Thyroid gland (tissue), 4 donors: ENCODE measurements around the gene CINP. TPM values are rescaled to one million over a fixed set of nuclear protein-coding genes. Genes with fewer than 3 reads are reported as not detected.
A peak's percentile ranks its signal among the peaks of the same experiment; 100 is the strongest.
"Not testable (repeated sequence)": the region's sequence is repeated elsewhere in the genome, so short reads cannot be mapped to it uniquely, and the experiment has no call there.

ENCODE experiments used
- DNase-seq, 2 donors: peaks; one replicate each; pipeline ENCODE4 v3.0.0-alpha.2; 2019
- H3K27ac ChIP-seq, 3 donors: fragments of 200-600 bp; sonication (generic); 1 replicate in 2 of 3; 2 replicates in 1 of 3; pipeline ENCODE4 v1.5.1; 2016 to 2019; ENCODE audit warnings: mild to moderate bottlenecking in 1 of 3, moderate library complexity in 1 of 3
- H3K27me3 ChIP-seq: fragments of 200-600 bp; sonication (generic); one replicate; pipeline ENCODE4 v1.5.1; 2019
- H3K36me3 ChIP-seq, 2 donors: fragments of 200-600 bp; sonication (generic); one replicate each; pipeline ENCODE4 v1.5.1; 2016 to 2019
- H3K4me1 ChIP-seq, 2 donors: fragments of 200-600 bp; sonication (generic); one replicate each; pipeline ENCODE4 v1.5.1; 2017 to 2019
- H3K4me3 ChIP-seq, 3 donors: fragments of 200-600 bp; sonication (generic); replicated peaks in 1 of 3; 1 replicate in 2 of 3; 2 replicates in 1 of 3; pipeline ENCODE4 v1.5.1; 2016; ENCODE audit warnings: mild to moderate bottlenecking in 1 of 3
- H3K9me3 ChIP-seq: fragments of 200-600 bp; sonication (generic); one replicate; pipeline ENCODE4 v1.5.1; 2017
- POLR2A ChIP-seq, 2 donors: fragments of 450-650 bp; IDR thresholded peaks; one replicate each; pipeline ENCODE4 v1.6.1; 2017; ENCODE audit warnings: antibody characterized with exemption in 2 of 2, mild to moderate bottlenecking in 2 of 2, moderate library complexity in 1 of 2
- WGBS, 2 donors: methylation state at CpG; one replicate each; pipeline ENCODE4 v1.1.5; 2017; 5-methylcytosine and 5-hydroxymethylcytosine counted together
- intact Hi-C: fragments of 100-400 bp; cut with DNase I; formaldehyde crosslinking; loops from one replicate; pipeline ENCODE4 v1.15.1; 2023
- total RNA-seq, 4 donors: library from RNA; depleted of rRNA; stranded (reverse); fragments of >200 nt; gene quantifications; one replicate each; pipeline ENCODE4 v1.2.3, GENCODE V29; 2016
- TF ChIP-seq, protein P1 (sequence below), 6 experiments: fragments of 200-600 bp in 3 of 6; fragments of 450-650 bp in 3 of 6; sonication (generic) in 3 of 6; IDR thresholded peaks; one replicate each; pipeline ENCODE4 v1.5.1; 2016 to 2019; ENCODE audit warnings: antibody characterized with exemption in 6 of 6, mild to moderate bottlenecking in 2 of 6, inconsistent platforms in 1 of 6, moderate library complexity in 1 of 6

Gene CINP
- total RNA-seq, 4 donors from 2014 or later = 31.9 to 43.3 (median 39.7) TPM

DNA sequence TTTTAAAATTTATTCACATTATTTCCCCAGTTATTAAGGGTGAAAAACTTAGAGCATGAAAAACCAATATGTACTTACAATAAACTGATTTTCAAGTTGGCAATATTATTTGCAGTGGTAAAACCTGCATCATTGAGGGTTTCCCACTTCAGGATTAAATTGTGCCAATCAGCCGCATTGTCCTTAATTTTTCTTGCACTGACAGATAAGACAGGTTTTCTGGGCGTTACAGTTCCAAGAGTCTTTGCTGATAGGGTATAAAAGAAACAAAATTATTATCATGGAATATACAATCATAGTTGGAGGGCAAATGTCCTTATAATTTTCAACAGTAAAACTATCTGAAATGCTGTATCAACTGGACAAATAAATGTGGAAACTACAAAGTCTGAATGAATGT, 3.3 kb downstream of the CINP start:
- Histone ChIP-seq H3K27ac (no peak overlapping the region), H3K4me3 (no peak overlapping the region), H3K9me3 (no peaks in the 10 kb centered on the region), H3K36me3 (peaks cover 23 to 27% of the 10 kb centered on the region in 2 donors), H3K27me3 (no peaks in the 10 kb centered on the region), H3K4me1 (peaks cover 18 to 19% of the 10 kb centered on the region in 2 donors)
- DNase-seq = no peak
- TF ChIP-seq, protein P1, sequence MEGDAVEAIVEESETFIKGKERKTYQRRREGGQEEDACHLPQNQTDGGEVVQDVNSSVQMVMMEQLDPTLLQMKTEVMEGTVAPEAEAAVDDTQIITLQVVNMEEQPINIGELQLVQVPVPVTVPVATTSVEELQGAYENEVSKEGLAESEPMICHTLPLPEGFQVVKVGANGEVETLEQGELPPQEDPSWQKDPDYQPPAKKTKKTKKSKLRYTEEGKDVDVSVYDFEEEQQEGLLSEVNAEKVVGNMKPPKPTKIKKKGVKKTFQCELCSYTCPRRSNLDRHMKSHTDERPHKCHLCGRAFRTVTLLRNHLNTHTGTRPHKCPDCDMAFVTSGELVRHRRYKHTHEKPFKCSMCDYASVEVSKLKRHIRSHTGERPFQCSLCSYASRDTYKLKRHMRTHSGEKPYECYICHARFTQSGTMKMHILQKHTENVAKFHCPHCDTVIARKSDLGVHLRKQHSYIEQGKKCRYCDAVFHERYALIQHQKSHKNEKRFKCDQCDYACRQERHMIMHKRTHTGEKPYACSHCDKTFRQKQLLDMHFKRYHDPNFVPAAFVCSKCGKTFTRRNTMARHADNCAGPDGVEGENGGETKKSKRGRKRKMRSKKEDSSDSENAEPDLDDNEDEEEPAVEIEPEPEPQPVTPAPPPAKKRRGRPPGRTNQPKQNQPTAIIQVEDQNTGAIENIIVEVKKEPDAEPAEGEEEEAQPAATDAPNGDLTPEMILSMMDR (IDR thresholded peaks at IDR 0.05) = no peak
- TF ChIP-seq POLR2A (IDR thresholded peaks at IDR 0.05) = no peak
- intact Hi-C loops = no loop called here
- WGBS, 2 donors = 94 to 96% methylated on average over 2 of the region's 2 CpGs

DNA sequence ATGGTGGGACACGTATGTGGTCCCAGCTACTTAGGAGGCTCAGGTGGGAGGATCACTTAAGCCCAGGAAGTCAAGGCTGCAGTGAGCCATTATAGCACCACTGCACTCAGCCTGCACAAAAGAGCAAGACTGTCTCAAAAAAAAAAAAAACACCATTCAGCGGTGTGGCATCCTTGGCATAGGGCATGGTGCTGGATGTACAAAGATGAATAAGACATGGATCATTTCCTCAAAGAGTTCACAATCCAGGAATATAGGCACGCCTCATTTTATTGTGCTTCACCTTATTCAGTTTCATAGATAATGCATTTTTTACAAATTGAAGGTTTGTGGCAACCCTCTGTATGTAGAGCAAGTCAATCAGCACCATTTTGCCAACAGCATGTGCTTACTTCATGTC, 6.4 kb downstream of the CINP start:
- no peaks in the 10 kb centered on the region for H3K9me3 ChIP-seq
- no peak overlapping the region for H3K27ac ChIP-seq
- H3K4me3 ChIP-seq = no peak overlapping the region
- peaks cover 36 to 37% of the 10 kb centered on the region in 2 donors for H3K36me3 ChIP-seq
- DNase-seq = no peak
- no peak for TF ChIP-seq POLR2A (IDR thresholded peaks at IDR 0.05)
- TF ChIP-seq, protein P1 (IDR thresholded peaks at IDR 0.05) = no peak
- peaks cover under 1 to 3% of the 10 kb centered on the region in 2 donors for H3K4me1 ChIP-seq
- intact Hi-C loops = no loop called here
- H3K27me3 ChIP-seq = no peaks in the 10 kb centered on the region
- 95 to 97% methylated on average over 3 of the region's 3 CpGs for WGBS, 2 donors

DNA sequence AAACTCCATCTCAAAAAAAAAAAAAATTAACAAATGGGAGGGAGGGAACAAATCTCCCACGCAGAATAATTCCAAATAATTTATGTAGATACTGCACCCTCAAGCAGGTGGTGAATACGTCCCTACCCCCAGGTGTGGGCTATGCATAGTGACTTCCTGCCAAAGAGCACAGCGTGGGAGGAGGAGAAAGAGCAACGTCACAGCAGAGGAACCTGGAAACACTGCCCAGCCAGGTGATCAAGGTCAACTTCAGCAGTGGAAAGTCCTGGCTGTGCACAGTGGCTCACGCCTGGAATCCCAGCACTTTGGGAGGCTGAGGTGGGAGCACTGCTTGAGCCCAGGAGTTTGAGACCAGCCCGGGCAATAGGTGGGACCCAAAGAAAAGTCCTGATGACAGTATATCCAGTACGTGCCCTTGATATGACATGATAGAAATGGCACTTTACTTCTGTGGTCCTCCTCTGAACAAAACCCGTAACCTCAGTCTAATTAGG, 9.5 kb downstream of the CINP start:
- Histone ChIP-seq H3K4me1 (no peaks in the 10 kb centered on the region), H3K4me3 (no peak overlapping the region), H3K36me3 (peaks cover 44 to 46% of the 10 kb centered on the region in 2 donors), H3K27me3 (no peaks in the 10 kb centered on the region), H3K27ac (no peak overlapping the region), H3K9me3 (no peaks in the 10 kb centered on the region)
- TF ChIP-seq, protein P1 (IDR thresholded peaks at IDR 0.05) = no peak
- no peak for TF ChIP-seq POLR2A (IDR thresholded peaks at IDR 0.05)
- WGBS, 2 donors = 90 to 91% methylated on average over 8 of the region's 8 CpGs
- intact Hi-C loops = no loop called here
- no peak for DNase-seq

DNA sequence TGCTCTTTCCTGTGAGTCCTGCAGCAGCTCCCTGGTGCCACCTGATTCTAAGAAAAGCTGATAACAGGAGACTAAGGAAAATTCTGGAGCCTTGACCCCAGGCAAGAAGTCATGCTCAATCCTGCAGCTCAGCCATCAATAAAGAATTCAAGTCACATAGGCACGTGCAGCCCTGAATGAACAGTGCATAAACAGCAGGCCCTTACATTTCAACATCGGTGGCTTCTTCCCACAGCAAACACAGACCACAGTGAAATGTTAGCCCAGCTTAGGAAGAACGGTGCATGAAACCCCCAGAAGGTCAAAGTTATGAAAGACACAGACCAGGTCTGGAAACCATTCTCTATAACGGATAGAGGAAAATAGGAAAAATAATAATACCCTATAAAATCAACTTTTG, 10.5 kb downstream of the CINP start:
- Histone ChIP-seq H3K27ac (no peak overlapping the region), H3K36me3 (peaks cover 46 to 47% of the 10 kb centered on the region in 2 donors), H3K9me3 (no peaks in the 10 kb centered on the region), H3K4me3 (no peak overlapping the region), H3K4me1 (no peaks in the 10 kb centered on the region), H3K27me3 (no peaks in the 10 kb centered on the region)
- WGBS, 2 donors = 96 to 98% methylated on average over 4 of the region's 4 CpGs
- no peak for DNase-seq
- intact Hi-C loops = no loop called here
- TF ChIP-seq POLR2A (IDR thresholded peaks at IDR 0.05) = no peak
- TF ChIP-seq, protein P1 (IDR thresholded peaks at IDR 0.05) = no peak

DNA sequence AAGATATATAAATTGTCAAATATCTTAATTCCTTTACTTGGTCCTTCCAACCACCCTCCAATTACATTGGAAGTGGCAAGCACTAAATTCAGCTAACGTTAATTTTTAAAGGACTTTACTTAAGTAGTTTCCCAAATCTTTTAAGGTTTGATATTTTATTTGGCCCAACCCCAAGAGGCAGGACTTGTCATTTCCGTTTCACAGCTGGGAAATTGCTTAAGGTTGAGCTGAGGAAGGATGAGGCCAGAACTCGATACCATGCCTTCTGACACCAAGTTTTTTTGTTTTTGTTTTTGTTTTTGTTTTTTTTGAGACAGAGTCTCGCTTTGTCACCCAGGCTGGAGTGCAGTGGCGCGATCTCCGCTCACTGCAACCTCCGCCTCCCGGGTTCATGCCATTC, 11.1 kb downstream of the CINP start:
- H3K4me1 ChIP-seq, DNase-seq, intact Hi-C loops, H3K27me3 ChIP-seq, H3K27ac ChIP-seq, H3K4me3 ChIP-seq, H3K9me3 ChIP-seq: not testable (repeated sequence)
- WGBS, 2 donors = 83 to 94% methylated on average over 9 of the region's 9 CpGs
- peaks cover 40 to 48% of the 10 kb centered on the region in 2 donors for H3K36me3 ChIP-seq

DNA sequence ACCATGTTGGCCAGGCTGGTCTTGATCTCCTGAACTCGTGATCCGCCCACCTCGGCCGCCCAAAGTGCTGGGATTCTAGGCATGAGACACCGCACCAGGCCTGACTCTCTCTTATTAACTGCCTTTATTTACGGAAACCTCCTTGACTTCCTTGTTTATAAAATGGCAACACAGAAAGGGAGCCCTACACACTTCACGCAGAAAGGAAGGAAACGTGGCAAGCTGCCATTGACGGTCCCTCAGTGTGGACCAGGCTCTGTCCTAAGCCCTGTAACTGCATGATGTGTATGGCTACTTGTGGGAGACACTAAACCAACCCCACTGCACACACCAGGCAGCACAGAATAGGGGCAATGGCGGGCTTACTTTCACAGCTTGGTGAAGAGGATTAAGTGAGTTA, 11.7 kb downstream of the CINP start:
- 83 to 84% methylated on average over 10 of the region's 10 CpGs for WGBS, 2 donors
- Histone ChIP-seq H3K36me3 (peaks cover 39 to 54% of the 10 kb centered on the region in 2 donors), H3K9me3 (no peaks in the 10 kb centered on the region), H3K4me1 (no peaks in the 10 kb centered on the region), H3K27ac (peak overlapping the region in 1 of 3 donors; percentile 17), H3K4me3 (no peak overlapping the region), H3K27me3 (no peaks in the 10 kb centered on the region)
- intact Hi-C loops = no loop called here
- TF ChIP-seq, protein P1 (IDR thresholded peaks at IDR 0.05) = no peak
- no peak for TF ChIP-seq POLR2A (IDR thresholded peaks at IDR 0.05)
- DNase-seq = no peak
